ENCODE measurements around the gene CD247.

GRCh38 chr1:167561753-167562152 lies 43.4 kb upstream of the CD247 start:
- TF ChIP-seq, protein P1, sequence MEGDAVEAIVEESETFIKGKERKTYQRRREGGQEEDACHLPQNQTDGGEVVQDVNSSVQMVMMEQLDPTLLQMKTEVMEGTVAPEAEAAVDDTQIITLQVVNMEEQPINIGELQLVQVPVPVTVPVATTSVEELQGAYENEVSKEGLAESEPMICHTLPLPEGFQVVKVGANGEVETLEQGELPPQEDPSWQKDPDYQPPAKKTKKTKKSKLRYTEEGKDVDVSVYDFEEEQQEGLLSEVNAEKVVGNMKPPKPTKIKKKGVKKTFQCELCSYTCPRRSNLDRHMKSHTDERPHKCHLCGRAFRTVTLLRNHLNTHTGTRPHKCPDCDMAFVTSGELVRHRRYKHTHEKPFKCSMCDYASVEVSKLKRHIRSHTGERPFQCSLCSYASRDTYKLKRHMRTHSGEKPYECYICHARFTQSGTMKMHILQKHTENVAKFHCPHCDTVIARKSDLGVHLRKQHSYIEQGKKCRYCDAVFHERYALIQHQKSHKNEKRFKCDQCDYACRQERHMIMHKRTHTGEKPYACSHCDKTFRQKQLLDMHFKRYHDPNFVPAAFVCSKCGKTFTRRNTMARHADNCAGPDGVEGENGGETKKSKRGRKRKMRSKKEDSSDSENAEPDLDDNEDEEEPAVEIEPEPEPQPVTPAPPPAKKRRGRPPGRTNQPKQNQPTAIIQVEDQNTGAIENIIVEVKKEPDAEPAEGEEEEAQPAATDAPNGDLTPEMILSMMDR (conservative IDR thresholded peaks at IDR 0.05 in 1 of 2, IDR thresholded peaks at IDR 0.05 in 1 of 2; ENCODE audit: extremely low read depth in 1 of 2, insufficient read depth in 1 of 2, low read depth in 1 of 2, low read length in 2 of 2) = no peak
- TF ChIP-seq EZH2 (IDR thresholded peaks at IDR 0.05; ENCODE audit: borderline replicate concordance, low read length) = no peak
